GM19351 (cell line): Measurements from ENCODE around the gene CXCL8.
"Not testable (repeated sequence)": the region's sequence is repeated elsewhere in the genome, so short reads cannot be mapped to it uniquely, and the experiment has no call there.

Experiments used
- ATAC-seq: cut with Tn5 transposase; IDR thresholded peaks from one replicate; pipeline ENCODE4 v1.9.1; 2021; ENCODE audit warnings: mild to moderate bottlenecking, moderate library complexity; ENCODE audit not compliant: unreplicated experiment

The CXCL8 gene

DNA sequence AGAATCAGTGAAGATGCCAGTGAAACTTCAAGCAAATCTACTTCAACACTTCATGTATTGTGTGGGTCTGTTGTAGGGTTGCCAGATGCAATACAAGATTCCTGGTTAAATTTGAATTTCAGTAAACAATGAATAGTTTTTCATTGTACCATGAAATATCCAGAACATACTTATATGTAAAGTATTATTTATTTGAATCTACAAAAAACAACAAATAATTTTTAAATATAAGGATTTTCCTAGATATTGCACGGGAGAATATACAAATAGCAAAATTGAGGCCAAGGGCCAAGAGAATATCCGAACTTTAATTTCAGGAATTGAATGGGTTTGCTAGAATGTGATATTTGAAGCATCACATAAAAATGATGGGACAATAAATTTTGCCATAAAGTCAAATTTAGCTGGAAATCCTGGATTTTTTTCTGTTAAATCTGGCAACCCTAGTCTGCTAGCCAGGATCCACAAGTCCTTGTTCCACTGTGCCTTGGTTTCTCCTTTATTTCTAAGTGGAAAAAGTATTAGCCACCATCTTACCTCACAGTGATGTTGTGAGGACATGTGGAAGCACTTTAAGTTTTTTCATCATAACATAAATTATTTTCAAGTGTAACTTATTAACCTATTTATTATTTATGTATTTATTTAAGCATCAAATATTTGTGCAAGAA lies 2.3 kb downstream of the CXCL8 start:
- ATAC-seq, result no peak

DNA sequence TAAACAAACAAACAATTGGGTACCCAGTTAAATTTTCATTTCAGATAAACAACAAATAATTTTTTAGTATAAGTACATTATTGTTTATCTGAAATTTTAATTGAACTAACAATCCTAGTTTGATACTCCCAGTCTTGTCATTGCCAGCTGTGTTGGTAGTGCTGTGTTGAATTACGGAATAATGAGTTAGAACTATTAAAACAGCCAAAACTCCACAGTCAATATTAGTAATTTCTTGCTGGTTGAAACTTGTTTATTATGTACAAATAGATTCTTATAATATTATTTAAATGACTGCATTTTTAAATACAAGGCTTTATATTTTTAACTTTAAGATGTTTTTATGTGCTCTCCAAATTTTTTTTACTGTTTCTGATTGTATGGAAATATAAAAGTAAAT lies 2.9 kb downstream of the CXCL8 start:
- no peak for ATAC-seq

DNA sequence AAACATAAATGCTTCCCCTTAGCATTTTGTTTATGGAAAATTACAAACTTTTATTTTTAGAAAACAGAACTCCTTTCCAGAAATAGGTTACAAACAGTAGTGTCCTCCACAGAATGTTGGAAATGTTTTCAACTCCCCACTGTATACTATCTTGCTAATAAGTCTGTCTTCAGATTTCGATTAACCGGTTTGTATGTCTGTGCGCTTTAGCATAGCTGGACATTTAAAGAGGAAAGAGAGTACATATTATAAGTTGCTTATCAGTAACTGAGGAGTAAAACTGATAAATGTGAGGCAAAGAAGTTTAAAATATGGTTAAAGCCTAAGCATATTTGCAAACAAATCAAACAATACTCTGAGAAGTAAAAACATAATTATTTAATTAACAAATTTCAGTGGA lies 3.4 kb downstream of the CXCL8 start:
- no peak for ATAC-seq

DNA sequence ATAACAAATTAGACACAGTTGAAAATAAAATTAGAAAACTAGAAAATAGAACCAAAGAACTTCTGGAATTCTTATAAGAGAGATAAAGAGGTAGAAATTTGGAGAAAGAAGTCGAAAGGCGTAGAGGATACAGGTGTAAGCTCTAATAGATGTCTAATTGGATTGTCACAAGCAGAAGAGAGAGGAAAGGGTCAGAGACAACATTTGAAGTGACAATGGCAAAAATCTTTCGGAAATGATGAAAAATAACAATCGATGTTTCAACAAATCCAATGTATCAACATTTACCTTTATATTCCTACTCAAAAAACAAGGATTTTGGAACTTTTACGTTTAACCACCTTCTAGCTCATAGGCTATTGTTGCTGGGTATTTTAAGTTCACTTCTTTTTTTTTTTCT lies 3.8 kb downstream of the CXCL8 start:
- ATAC-seq, result no peak

DNA sequence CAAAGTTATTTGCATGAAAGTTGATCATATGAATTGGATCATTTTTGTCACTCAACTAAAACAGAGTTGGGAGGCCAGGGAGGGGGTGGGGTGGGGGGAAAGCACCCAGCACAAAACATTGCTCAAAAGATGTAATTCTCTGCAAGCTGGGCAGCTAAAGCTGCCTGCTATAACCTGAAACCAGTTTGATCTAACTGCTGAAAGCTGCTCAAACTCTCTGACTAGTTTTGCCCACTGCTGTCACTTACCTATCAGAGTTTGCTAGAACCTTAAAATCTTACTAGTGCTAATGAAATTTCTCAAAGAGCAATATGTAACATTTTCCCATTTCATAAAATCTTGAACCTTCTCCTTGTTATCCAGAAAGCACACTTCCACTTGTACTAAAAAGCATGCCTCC lies 10.4 kb downstream of the CXCL8 start:
- ATAC-seq, result peak; percentile 44

DNA sequence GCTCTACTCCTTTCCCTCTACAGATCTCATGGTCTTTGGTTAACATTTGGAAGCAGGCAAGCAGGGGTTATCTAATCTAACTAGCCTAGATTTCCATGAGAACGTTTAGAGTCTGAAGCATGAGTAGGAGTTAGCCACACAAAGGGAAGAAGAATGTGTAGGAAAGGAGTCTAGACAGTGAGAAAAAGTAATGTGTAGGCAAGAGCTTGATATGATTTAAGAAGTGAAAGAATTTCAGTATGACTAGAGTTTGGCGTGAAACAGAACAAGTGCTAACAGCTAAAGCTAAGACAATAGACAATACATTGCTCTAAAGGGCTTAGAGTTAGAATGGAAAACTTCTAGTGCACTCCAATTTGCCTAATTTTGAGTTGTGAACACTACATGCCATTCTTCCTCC lies 10.8 kb downstream of the CXCL8 start:
- peak; percentile 86 for ATAC-seq

DNA sequence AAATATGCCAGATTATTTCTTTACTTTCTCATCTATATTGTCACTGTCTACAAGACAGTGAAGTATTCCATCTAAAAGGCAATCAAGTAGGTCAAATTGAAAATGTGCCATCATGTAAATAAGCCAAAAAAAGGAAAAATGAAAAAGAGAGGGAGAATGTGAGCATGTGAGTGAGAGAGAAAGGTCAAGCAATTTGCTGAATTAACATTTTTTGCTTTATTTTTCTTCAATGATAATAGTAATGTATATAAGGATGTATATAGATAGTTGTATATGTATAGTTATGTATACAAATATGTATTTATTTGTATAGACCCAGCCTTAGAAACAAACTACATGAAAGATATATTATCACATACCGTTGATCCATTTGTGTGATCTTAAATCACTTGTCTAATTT lies 11.5 kb downstream of the CXCL8 start:
- no peak for ATAC-seq

DNA sequence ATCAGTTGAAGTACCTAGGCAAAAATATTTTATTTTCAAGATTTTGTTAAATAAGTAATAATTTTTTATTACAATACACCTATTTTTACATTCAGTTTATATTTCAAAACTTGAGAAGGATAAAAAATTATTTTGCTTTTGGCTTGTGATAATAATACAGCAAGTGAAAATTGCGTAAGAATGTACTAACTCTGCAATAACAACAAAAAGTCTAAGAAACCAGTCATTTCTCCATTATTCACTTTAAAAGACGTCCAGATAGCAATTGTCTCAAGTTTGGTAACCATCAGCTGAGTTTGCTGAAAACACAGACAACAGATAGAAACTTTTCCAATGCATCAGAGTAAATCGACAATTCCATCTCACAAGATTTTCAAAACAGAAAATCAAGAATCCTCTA lies 12.1 kb downstream of the CXCL8 start:
- ATAC-seq, result no peak

DNA sequence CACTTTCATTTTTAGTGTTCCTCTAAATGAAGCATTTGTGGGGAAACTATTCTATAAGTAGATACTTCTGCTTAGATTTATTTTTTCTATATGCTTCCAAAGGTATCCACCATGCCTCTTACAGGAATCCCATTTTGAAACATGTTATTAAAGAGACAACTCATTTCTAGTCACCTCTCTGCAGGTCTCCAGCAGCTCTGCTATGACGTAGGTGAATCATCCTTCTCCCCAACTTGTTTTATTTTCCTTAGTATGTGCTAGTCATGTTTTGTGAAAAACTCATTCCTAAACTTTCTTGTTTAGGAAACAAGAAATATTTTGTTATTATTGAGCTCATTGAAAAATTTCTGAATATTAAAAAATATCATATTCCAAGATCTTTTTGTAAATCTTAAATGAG lies 12.8 kb downstream of the CXCL8 start:
- no peak for ATAC-seq

DNA sequence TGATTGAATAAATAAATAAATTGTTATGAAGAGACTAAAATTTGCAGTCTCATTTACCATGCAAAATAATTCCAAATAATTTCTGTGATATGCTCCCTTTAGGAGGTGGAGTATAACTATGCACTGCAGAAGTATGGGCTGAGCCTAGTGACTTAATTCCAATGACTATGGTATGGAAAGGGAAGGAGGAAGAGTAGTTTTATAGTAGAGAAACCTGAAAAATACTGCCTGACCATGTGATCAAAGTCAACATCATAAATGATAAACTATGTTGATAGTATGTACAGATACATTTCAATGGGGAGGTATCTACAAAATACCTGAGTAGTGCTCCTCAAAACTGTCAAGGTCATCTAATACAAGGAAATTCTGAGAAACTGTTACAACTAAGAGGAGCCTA lies 14.6 kb downstream of the CXCL8 start:
- ATAC-seq, result no peak

DNA sequence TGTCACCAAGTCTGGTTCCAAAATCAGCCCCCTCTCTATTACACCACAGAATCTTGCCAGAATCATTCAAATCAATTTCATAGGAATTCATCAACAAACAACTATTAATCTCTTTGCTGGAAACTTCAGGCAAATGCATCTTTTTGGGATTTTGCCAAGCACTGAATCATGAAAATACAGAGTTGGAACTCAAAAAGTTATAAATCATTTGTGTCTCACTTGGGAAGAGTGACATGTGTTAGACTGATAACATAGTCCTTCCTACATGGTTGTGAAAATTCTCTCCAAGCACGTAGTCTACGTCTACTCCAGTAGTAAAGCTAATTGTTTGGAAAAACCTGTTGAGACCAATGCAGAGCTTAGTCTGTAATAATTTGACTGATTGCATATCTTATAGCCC lies 19.0 kb downstream of the CXCL8 start:
- ATAC-seq, result no peak

DNA sequence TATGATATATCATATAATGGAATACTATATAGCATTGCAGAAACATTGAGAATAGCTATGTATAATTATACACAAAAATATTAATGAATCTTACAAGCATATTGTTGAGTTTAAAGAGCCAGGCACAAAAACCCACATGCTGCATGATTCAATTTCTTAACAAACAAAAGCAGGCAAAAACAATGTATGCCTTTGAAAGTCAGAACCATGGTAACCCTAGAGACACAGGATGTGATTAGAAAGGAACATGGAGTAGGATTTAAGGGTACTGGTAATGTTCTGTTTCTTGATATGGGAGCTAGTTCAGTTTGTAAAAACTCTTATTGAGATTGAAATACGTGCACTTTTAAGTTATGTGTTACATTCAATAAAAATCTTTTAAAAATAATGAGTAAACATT lies 21.5 kb downstream of the CXCL8 start:
- ATAC-seq, result no peak

DNA sequence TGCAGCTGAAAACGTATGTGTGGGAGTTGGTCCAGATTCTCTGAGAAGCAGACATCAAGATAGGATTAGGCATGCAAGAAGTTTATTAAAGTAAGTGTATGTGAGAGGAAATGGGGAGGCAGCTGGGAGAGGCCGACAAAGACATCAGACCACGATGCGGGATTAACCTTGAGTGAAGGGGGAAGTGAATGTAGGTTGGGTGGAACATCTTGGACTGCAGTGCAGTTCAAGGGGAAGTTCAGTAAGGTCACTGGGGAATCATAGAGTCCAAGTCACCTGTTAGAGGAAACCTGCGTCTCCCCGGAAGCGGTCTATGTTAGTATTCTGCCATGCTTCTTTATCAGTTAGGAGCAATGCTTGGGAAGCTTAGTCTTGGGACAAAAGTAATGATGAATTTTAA lies 22.0 kb downstream of the CXCL8 start:
- no peak for ATAC-seq

DNA sequence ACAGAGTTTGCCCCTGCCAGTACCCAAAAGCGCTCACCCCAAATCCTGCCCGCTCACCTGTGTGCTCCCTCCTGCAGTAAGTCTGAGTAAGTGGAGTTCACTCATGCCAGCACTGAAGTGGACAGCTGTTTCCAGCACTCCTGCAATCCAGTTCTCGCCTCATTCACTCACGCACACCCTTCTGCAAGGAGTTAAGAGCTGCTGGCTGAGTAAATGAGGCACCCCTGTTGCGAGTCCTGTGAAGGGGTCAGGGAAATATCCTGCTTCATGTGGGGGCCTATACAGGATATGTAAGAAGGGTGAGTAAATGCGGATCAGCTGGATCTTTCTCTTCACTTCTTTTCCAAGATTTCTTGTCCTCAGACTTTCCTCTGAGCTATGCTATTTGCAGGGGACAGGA lies 23.5 kb downstream of the CXCL8 start:
- ATAC-seq, result no peak

DNA sequence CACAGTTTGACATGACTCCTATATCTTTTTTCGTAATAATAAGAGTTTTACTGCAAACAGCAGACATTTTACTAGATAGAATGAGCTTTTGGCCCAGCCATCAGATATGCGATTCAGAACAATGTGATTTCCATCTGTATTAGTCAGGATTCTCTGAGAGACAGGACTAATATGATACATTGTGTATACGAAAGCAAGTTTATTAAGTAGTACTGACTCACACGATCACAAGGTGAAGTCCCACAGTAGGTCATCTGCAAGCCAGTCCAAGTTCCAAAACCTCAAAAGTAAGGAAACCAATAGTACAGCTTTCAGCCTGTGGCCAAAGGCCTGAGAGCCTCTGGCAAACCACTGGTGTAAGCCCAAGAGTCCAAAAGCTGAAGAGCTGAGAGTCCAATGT lies 24.1 kb downstream of the CXCL8 start:
- no peak for ATAC-seq

DNA sequence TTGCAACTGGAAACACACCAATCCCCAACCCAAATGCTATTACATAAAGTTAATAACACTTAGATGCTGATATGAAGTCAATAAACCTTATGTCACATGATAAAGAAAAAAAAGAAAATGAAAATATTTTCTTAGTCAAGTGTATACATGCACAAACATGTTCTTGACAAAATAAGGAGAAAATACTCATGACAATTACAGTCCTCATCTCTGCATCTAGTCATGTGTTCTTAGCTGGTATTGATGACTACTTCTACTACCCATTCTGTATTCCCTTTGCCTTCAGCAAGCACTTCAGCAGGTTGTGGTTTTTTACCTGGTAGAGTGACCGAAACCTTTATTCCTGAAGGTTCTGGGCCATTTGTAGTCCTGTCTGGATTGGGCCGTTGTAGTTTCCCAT lies 24.9 kb downstream of the CXCL8 start:
- no peak for ATAC-seq

DNA sequence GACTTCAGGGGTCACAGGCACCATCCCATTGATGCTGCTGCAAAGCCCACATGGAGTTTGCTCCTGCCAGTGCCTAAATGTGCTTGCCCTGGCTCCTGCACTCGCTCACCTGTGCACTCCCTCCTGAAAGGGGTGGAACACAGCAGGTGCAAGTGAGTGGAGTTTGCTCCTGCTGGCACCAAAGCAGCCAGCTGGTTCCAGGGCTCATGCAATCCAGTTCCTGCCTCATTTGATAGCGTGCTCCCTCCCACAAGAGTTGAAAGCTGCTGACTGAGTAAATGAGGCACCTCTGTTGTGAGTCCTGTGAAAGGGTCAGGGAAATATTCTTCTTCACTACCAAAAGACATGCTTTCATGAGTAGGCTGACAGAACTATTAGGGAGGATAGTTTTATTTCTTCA lies 30.5 kb downstream of the CXCL8 start:
- ATAC-seq, result no peak

DNA sequence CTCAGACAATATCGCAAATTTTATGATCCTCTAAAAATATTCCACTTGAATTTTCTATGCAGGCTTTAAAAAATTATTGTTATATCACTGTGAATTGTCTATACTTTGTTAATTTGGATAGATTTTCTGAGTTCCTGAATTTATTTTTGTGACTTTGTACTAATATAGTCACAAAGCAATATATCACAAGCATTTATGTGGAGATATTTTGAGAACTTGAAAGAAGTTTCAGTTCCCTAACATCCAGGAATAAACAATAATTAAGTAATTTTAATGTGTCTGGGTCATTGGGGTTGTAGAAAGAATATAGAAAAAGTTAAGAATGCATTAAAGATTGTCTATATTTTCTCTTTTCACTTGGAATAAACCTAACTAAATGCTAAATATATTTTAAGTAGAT lies 32.0 kb downstream of the CXCL8 start:
- ATAC-seq, result no peak

DNA sequence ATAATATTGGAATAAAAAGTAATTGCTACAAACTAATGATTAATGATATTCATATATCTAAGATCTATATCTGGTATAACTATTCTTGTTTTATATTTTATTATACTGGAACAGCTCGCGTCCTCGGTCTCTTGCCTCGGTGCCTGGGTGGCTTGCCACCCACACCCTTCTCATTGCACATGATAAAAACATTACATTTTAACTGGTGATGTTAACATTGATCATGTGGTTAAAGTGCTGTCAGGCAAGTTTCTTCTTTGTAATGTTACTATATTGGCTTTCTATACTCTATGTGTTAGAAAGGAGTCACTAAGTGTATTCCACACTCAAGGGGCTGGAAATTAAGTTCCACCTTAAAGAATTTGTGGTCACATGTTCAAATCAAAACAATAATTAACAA lies 34.0 kb downstream of the CXCL8 start:
- ATAC-seq, result not testable (repeated sequence)

DNA sequence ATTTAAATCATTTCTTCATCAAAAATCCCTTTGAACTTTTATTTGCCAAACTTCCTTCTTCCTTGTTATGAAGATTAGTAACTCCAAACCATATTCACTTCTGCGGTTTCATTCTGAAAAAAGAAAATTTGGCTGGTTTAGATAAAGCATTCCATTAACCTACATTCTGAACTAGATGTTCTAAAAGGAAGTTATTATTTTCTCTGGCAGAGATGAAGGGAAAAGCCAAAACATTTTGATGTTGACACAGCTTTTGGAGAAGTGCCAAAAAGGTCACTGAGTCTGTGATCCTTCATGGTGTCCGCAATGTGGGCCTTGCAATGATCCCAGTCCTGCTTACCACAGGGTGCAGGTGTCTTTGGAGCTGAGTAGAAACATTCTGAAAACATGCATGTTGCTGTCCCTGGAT lies 36.0 kb downstream of the CXCL8 start:
- ATAC-seq, result no peak

DNA sequence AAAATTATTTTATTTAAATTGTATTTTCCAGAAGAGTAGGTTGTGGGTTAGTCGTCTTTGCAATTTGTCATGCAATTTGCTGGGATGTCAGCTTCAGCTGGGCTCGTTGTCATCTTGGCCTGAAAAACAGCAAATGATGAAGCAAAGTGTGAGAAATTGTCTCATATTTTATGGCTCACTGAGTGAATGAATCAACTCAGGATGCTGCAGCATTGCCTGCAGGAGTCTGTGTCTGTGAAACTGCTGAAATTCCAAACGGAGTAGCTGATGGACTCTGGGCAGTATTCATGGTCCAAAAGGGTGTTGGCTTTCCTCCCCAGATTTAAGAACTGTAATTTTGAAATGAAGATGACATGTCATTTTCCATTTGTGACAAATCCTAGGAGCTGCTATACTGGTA lies 37.2 kb downstream of the CXCL8 start:
- no peak for ATAC-seq

DNA sequence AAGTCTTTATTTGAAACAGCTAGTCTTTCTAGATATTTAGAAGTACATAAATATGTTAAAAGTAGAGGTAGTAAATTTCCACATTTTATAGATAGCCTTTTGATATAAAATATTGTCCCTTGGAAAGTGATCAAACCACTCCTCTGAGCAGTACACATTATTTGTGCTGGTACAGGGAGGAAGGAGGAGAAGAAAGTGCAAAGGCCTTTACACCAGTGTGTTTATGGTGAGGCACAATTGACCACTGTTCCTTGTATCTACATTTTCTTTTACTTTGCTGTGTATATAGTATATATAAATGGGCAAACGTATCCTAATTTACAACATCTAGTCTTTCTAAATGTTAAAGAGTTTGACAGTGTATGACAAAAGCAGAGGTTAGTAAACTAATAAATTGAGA lies 39.9 kb downstream of the CXCL8 start:
- ATAC-seq, result no peak

DNA sequence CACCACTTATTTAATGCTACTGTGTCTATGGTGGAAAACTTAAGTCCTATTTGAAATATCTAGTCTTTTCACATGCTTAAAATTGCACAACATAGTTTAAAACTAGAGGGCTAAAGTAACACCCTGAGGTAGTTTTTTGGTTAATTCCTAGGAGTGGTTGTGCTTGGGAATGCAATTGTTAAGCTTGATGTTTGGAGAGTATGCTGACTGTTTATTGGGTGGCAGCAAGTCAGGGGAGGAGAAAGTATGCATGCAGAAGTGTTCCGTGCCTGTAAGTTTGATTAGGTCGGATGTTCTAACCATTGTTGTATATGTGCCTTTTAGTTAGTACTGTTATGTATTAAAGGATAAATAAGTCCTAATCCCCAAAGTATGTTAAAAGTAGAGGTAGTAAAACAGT lies 40.5 kb downstream of the CXCL8 start:
- ATAC-seq, result no peak

DNA sequence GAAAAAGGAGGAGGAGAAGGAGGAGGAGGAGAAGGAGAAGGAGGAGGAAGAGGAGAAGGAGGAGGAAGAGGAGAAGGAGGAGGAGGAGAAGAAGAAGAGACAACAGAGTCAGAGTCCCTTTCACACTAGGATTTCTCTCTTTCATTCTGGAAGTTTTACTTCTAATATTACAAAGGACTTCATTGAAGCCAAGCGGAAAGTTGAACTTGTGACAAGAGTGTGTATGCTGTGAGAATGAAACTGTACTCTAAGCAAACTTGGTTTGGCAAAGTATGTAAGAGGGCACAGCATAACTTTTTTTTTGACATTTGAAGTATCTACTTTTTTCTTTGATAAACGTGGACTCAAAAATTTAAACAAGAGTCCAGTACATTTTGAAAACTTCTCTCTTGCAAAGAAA lies 48.0 kb downstream of the CXCL8 start:
- no peak for ATAC-seq
